Thyroid gland (tissue), 4 donors: ENCODE data around the gene IFT57. TPM values are rescaled to one million over a fixed set of nuclear protein-coding genes. Genes with fewer than 3 reads are reported as not detected.

Experiments used
- DNase-seq, 2 donors: peaks; one replicate each; pipeline ENCODE4 v3.0.0-alpha.2; 2019
- H3K27ac ChIP-seq, 3 donors: fragments of 200-600 bp; sonication (generic); 1 replicate in 2 of 3; 2 replicates in 1 of 3; pipeline ENCODE4 v1.5.1; 2016 to 2019; ENCODE audit warnings: mild to moderate bottlenecking in 1 of 3, moderate library complexity in 1 of 3
- H3K27me3 ChIP-seq: fragments of 200-600 bp; sonication (generic); one replicate; pipeline ENCODE4 v1.5.1; 2019
- H3K36me3 ChIP-seq, 2 donors: fragments of 200-600 bp; sonication (generic); one replicate each; pipeline ENCODE4 v1.5.1; 2016 to 2019
- H3K4me1 ChIP-seq, 2 donors: fragments of 200-600 bp; sonication (generic); one replicate each; pipeline ENCODE4 v1.5.1; 2017 to 2019
- H3K4me3 ChIP-seq, 3 donors: fragments of 200-600 bp; sonication (generic); replicated peaks in 1 of 3; 1 replicate in 2 of 3; 2 replicates in 1 of 3; pipeline ENCODE4 v1.5.1; 2016; ENCODE audit warnings: mild to moderate bottlenecking in 1 of 3
- H3K9me3 ChIP-seq: fragments of 200-600 bp; sonication (generic); one replicate; pipeline ENCODE4 v1.5.1; 2017
- CTCF ChIP-seq, 6 experiments: fragments of 200-600 bp in 3 of 6; fragments of 450-650 bp in 3 of 6; sonication (generic) in 3 of 6; IDR thresholded peaks; one replicate each; pipeline ENCODE4 v1.5.1; 2016 to 2019; ENCODE audit warnings: antibody characterized with exemption in 6 of 6, mild to moderate bottlenecking in 2 of 6, inconsistent platforms in 1 of 6, moderate library complexity in 1 of 6
- POLR2A ChIP-seq, 2 donors: fragments of 450-650 bp; IDR thresholded peaks; one replicate each; pipeline ENCODE4 v1.6.1; 2017; ENCODE audit warnings: antibody characterized with exemption in 2 of 2, mild to moderate bottlenecking in 2 of 2, moderate library complexity in 1 of 2
- WGBS, 2 donors: methylation state at CpG; one replicate each; pipeline ENCODE4 v1.1.5; 2017; 5-methylcytosine and 5-hydroxymethylcytosine counted together
- intact Hi-C: fragments of 100-400 bp; cut with DNase I; formaldehyde crosslinking; loops from one replicate; pipeline ENCODE4 v1.15.1; 2023
- total RNA-seq, 4 donors: library from RNA; depleted of rRNA; stranded (reverse); fragments of >200 nt; gene quantifications; one replicate each; pipeline ENCODE4 v1.2.3, GENCODE V29; 2016

The IFT57 gene
- total RNA-seq, 4 donors from 2014 or later: 80.1 to 139 (median 87.4) TPM

GRCh38 chr3:108208831-108209230 is 13.4 kb downstream of the IFT57 start:
- intact Hi-C loops: no loop called here
- no peaks in the 10 kb centered on the region for H3K27me3 ChIP-seq
- no peak for DNase-seq
- H3K36me3 ChIP-seq: peaks cover 0 to 10% of the 10 kb centered on the region in 2 donors
- no peak overlapping the region for H3K4me3 ChIP-seq
- TF ChIP-seq CTCF (IDR thresholded peaks at IDR 0.05) (no peak), POLR2A (IDR thresholded peaks at IDR 0.05) (no peak)
- no peak overlapping the region for H3K27ac ChIP-seq
- no peaks in the 10 kb centered on the region for H3K9me3 ChIP-seq
- H3K4me1 ChIP-seq: no peaks in the 10 kb centered on the region
- WGBS, 2 donors: 97 to 99% methylated on average over 1 of the region's 1 CpG

- intact Hi-C loops: no loop called here
- 89 to 97% methylated on average over 2 of the region's 2 CpGs for WGBS, 2 donors
- Histone ChIP-seq H3K27me3 (no peaks in the 10 kb centered on the region), H3K4me3 (no peak overlapping the region), H3K4me1 (no peaks in the 10 kb centered on the region), H3K36me3 (no peaks in the 10 kb centered on the region), H3K27ac (no peak overlapping the region), H3K9me3 (no peaks in the 10 kb centered on the region)
- TF ChIP-seq CTCF (IDR thresholded peaks at IDR 0.05) (no peak), POLR2A (IDR thresholded peaks at IDR 0.05) (no peak)
- no peak for DNase-seq
Observed at GRCh38 chr3:108202834-108203233, 19.4 kb downstream of the IFT57 start.

- Histone ChIP-seq H3K27me3 (no peaks in the 10 kb centered on the region), H3K4me1 (no peaks in the 10 kb centered on the region), H3K36me3 (no peaks in the 10 kb centered on the region), H3K4me3 (no peak overlapping the region), H3K27ac (no peak overlapping the region), H3K9me3 (no peaks in the 10 kb centered on the region)
- 91 to 94% methylated on average over 4 of the region's 4 CpGs for whole genome bisulfite sequencing, 2 donors
- TF ChIP-seq CTCF (IDR thresholded peaks at IDR 0.05) (no peak), POLR2A (IDR thresholded peaks at IDR 0.05) (no peak)
- intact Hi-C loops: no loop called here
- DNase-seq: no peak
Observed at GRCh38 chr3:108202080-108202479, 20.1 kb downstream of the IFT57 start.

GRCh38 chr3:108201258-108201657 is 21.0 kb downstream of the IFT57 start:
- H3K9me3 ChIP-seq: no peaks in the 10 kb centered on the region
- H3K4me3 ChIP-seq: no peak overlapping the region
- no peaks in the 10 kb centered on the region for H3K4me1 ChIP-seq
- H3K36me3 ChIP-seq: no peaks in the 10 kb centered on the region
- no peak overlapping the region for H3K27ac ChIP-seq
- no peaks in the 10 kb centered on the region for H3K27me3 ChIP-seq
- DNase-seq: no peak
- no peak for TF ChIP-seq POLR2A (IDR thresholded peaks at IDR 0.05)
- TF ChIP-seq CTCF (IDR thresholded peaks at IDR 0.05): no peak
- intact Hi-C loops: no loop called here

- intact Hi-C loops: no loop called here
- H3K27ac ChIP-seq: no peak overlapping the region
- no peak for DNase-seq
- H3K36me3 ChIP-seq: no peaks in the 10 kb centered on the region
- no peaks in the 10 kb centered on the region for H3K9me3 ChIP-seq
- H3K27me3 ChIP-seq: no peaks in the 10 kb centered on the region
- 98% methylated on average over 1 of the region's 1 CpG for WGBS, 2 donors
- no peak overlapping the region for H3K4me3 ChIP-seq
- TF ChIP-seq POLR2A (IDR thresholded peaks at IDR 0.05): no peak
- TF ChIP-seq CTCF (IDR thresholded peaks at IDR 0.05): no peak
- no peaks in the 10 kb centered on the region for H3K4me1 ChIP-seq
Observed at GRCh38 chr3:108200578-108200977, 21.6 kb downstream of the IFT57 start.
